T47D (cell line): ENCODE results near the gene ZFAND4.
"Not testable (repeated sequence)": the region's sequence is repeated elsewhere in the genome, so short reads cannot be mapped to it uniquely, and the experiment has no call there.

ENCODE experiments used
- DNase-seq, 2 experiments: peaks; one replicate each; pipeline versions ENCODE4 v3.0.0 to v3.0.0-alpha.2; 2011 to 2012; ENCODE audit warnings: low read depth in 1 of 2, low spot score in 1 of 2
- JUND ChIP-seq: IDR thresholded peaks from 2 replicates; pipeline ENCODE4 v1.6.1; 2012; ENCODE audit warnings: low read depth
- in situ Hi-C: cut with HindIII; loops from 2 replicates; pipeline ENCODE4 v1.10.0; 2016; ENCODE audit warnings: low sequenced_read_pairs, low pct_unique_long_range_greater_than_20kb

The ZFAND4 gene

DNA sequence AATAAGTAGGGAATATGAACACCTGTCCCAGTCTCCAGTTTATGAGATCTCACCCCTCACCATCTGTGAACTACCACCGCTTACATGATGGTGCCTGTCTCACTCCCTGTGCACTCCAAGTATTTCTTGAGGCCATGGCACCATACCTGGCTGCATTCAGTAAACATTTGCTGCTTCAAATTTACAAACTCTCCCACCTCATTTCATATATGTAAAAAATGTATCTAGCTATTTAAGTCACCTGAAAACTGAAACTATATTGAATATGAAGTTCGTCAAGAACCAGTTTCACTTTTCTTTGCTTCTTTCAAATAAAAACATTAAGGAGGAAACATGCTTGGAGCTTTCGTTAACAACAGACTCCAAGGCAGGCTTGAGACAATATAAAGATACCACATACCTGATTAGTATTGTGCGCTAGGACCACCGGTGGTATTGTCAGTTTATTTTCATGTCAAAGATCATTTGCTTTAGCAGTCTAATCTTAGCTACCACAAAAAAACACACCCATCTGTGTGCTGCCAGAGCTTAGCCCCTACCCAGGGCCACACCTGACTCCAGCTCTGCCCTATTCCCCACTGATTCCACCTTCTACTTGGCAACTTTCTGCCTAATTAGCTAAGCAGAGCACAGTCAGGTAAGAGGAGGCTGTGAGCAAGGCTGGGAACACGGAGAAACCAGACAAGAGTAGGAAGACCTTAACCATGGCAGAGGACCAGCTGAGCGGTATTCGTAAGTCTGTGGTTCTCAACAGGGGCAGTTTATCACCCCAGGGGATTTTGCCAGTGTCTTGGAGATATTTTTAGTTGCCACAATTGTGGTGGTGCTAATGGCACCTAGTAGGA lies 92.0 kb downstream of the ZFAND4 start:
- in situ Hi-C loops = no loop called here
- peak in 1 of 2 experiments; percentile 28 for DNase-seq
- no peak for TF ChIP-seq JUND

DNA sequence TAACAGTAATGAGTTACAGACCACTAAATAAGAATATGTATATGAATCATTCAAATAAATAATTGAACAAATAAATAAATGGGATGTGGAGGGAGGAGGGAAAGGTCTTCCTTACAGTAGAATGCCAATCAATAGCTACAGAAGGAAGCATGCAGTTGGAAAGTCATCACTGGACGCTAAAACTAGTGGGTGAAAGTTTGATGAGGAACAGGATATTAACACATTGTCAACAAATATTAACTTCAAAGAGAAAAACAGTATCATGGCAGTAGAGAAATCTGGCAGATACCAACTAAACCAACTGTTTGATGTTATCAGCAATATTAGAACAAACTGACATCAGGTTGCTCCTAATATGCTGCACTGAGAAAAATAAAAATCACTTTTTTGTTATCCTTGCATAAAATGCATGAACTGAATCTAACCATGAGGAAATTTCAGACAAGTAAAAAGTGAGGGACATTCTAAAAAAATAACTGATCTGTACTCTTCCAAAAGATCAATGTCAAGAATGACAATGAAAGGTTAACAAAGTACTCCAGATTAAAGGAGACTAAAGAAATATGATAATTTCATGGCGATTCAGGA lies 94.1 kb downstream of the ZFAND4 start:
- no peak for TF ChIP-seq JUND
- DNase-seq = no peak
- in situ Hi-C loops = no loop called here

DNA sequence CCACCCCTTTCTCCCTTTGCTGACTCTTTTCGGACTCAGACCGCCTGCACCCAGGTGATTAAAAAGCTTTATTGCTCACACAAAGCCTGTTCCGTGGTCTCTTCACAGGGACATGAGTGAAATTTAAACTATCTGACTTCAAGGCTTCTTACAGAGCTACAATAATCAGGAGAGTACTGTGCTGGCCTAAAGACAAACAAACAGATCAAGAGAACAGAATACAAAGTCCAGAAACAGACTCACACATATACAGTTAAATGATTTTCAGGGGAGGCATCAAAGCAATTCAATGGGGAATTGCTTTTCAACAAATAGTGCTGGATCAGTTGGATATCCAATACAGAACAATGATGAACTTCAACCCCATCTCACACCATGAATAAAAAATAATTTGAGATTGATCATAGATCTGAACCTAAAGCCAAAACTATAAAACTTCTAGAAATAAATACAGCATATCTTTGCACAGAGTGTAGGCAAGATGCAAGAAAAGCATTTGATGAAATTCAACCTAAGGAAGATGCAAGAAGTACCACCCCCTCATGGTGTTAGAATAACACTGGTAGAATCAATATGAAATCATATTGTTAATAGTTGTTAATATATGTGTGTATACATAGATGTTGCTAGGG lies 96.5 kb downstream of the ZFAND4 start:
- in situ Hi-C loops = no loop called here
- TF ChIP-seq JUND = no peak
- no peak for DNase-seq

DNA sequence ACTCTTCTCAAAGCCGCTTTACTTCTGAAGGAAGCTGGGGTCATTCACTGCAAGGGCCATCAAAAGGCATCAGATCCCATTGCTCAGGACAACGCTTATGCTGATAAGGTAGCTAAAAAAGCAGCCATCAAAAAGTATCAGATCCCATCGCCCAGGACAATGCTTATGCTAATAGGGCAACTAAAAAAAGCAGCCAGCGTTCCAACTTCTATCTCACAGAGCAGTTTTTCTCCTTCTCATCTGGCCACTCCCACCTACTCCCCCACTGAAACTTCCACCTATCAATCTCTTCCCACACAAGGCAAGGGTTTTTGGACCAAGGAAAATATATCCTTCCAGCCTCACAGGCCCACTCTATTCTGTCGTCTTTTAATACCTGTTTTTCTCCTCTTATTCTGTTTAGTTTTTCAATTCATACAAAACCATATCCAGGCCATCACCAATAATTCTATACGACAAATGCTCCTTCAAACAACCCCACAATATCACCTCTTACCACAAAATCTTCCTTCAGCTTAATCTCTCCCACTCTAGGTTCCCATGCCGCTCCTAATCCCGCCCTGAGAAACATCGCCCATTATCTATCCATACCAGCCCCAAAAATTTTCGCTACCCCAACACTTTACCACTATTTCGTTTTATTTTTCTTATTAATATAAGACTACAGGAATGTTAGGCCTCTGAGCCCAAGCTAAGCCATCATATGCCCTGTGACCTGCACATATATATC lies 97.4 kb downstream of the ZFAND4 start:
- in situ Hi-C loops, DNase-seq: not testable (repeated sequence)

DNA sequence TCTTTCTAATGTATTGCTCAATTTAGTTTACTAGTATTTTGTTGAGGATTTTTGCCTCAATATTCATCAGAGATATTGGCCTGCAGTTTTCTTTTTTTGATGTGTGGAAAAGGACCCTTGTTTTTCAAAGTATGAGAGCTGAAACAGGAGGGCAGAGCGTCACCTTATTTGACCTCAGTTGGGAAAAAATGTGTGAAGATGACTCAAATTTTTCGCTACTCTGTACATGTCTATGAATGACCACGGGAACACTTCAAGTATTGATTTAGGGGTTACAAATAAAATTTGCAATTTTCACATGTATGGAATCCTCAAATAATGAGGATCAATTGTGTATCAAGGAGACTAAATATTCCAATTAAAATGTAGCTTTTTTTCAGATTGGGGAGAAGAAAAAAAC lies 103.1 kb downstream of the ZFAND4 start:
- TF ChIP-seq JUND = no peak
- in situ Hi-C loops = no loop called here

DNA sequence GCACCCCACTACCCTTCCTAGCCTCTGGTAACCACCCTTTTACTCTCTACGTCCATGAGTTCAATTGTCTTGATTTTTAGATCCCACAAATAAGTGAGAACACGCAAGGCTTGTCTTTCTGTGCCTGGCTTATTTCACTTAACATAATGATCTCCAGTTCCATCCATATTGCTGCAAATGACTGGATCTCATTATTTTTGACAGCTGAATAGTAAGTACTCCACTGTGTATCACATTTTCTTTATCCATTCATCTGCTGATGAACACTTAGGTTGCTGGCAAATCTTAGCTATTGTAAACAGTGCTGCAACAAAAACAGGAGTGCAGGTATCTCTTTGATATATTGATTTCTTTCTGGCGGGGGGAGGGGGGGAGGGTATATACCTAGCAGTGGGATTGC lies 106.2 kb downstream of the ZFAND4 start:
- TF ChIP-seq JUND = no peak
- DNase-seq = no peak
- in situ Hi-C loops = no loop called here

More for the DNA sequence above, 103.1 kb downstream of the ZFAND4 start:
- no peak for DNase-seq
